DMS153 treated with DMSO at 0.1 percent for 48 hours (cell line): ENCODE data around the gene NEDD8.
"Not testable (repeated sequence)": the region's sequence is repeated elsewhere in the genome, so short reads cannot be mapped to it uniquely, and the experiment has no call there.

Experiments used
- DNase-seq: peaks from one replicate; lab custom pipeline; 2025; ENCODE audit not compliant: unreplicated experiment; lab: John Stamatoyannopoulos, UW

The NEDD8 gene

GRCh38 chr14:24228902-24229301 lies 3.3 kb downstream of the NEDD8 start:
- no peak for DNase-seq

DNA sequence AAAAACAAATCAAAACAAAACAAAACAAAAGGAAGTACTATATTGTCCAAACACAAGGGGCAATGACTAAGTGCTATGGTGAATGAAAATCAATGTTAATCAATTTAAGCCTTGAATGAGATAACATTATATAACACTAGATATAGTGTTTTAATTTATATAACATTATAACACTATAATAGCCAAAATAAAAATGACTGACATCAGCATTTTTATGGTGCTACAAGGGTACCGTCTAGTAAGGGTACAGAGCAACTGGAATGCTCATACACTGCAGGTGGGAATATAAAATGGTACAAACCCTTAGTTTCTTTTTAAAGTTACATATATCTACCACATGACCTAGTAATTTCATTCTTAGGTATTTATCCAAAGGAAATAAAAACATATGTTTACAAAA lies 5.7 kb downstream of the NEDD8 start:
- DNase-seq: no peak

- no peak for DNase-seq
Measured at GRCh38 chr14:24224618-24225071, 7.5 kb downstream of the NEDD8 start.

- not testable (repeated sequence) for DNase-seq
Measured at GRCh38 chr14:24222987-24223386, 9.2 kb downstream of the NEDD8 start.

DNA sequence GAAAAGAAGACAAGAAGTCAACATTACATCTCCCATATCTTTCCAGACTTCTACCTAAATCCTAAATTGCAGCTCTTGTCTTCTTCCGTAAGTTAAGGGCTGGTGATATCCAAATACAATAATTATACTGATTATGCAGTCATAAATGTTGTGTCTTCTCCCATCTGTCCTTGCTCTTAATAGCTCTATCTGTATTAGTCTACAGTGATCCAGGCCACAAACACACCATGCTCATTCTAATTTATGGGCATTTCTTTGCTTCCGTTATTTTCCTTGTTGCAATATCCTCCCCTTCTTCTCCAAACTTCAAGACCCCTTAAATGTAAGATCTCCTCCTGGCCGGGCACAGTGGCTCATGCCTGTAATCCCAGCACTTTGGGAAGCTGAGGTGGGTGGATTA lies 12.6 kb downstream of the NEDD8 start:
- no peak for DNase-seq

GRCh38 chr14:24219080-24219479 lies 13.1 kb downstream of the NEDD8 start:
- DNase-seq: no peak

DNA sequence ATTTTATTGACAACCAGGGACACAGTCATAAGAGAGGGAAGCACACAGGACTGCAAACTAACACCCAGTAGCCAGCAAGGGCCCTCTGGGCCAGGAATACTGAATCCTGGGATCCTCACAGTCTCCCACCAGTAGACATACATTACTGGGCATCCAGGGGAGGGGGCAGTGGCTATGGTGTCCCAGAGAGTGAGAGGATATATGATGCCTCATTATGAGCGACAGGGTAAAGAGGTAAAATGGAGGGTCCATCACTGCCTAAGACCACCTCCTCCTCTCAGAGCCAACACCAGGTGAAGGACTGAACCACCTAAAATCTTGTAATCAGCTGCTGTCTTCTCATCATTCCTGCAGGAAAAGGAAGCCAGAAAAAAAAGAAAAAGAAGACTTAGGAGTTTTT lies 15.3 kb downstream of the NEDD8 start:
- DNase-seq: not testable (repeated sequence)

GRCh38 chr14:24216345-24216699 lies 15.8 kb downstream of the NEDD8 start:
- DNase-seq: no peak

DNA sequence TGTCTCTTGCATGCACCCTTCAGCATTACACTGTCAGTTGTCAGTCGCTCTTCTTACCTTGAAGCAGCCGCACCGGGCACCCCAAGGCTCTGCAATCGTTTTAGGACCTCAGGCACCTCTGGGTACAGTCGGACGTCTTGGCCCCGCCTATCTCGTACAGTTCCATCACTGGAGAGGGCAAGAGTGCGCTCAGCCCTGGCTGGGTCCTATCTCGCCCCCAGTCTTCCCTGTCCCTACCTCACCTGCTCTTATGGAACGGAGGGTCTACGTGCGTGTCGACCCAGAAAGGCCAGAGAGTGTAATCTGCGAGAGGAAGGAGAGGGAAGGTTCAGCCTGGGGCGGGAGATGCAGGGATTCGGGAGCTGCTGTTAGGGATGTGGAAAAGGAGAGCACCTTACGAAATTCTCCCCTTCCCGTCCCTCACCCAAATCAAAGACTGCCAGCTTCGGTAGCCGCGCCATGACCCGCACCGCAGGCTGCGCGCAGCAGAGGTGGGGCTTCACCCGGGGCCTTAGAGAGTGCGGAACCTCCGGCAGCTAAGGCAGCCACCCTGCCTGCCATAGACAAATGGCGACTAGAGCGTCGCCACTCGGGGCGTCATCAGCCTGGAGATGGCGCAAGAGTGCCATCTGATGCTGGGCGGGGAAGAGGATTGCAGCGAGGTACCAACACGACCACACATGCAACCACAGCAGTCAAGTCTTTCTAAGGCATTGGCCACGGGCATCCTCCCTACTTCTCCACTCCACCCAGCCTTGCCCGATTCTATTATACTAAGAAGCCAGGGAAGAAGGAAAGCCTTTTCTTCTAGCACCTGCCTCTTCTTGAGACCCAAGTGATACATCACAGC lies 16.4 kb downstream of the NEDD8 start, which contains the start of gene MDP1:
Gene MDP1 (minus strand): TSS at position 572 of the 850 bp plus-strand sequence. CDS start 111 bp downstream, at position 461.
- DNase-seq: peak; percentile 68

- no peak for DNase-seq
Measured at GRCh38 chr14:24213866-24214662, 18.1 kb downstream of the NEDD8 start.

GRCh38 chr14:24212924-24213865 lies 19.0 kb downstream of the NEDD8 start, which contains the start of gene CHMP4A:
TSS of gene CHMP4A (minus strand) at chr14:24213488. CDS start at chr14:24213439, 49 bp downstream.
- peak; percentile 67 for DNase-seq

DNA sequence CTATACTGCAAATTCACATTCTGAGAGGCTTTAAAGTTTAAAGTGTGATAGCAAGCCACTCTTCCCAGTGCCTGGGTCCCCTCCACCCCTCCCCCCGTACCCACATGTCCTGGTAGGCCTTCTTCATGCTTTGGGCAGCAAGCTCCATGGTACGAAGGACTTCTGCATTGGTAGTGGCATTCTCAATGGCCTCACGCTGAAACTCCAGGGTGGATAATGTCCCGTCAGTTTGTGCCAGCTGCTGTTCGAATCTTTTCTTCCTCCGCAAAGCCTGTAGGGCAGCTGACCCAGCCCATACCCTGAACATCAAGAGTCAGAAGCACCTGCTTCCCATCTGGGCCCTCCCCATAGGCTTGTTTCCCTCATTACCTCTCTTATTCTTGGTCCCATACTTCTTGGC lies 20.9 kb downstream of the NEDD8 start:
- DNase-seq: no peak

DNA sequence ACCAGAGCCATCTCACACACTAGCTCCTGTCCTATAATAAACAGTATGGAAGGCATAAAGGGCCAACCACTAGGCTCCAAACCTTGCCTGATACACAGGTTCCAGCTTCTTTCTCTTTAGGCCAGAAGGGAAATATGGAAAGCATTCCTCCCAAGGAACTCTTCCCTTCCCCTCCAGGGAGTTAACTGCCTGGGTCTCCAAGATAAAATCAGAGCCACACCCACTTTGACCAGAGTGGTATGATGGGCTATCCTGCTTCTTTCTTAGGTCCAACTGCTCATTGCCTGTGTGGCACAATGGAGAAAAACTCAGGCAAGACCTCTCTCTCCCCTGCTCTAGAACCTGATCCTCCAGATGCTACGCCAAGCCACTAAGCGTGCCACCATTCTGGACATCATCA lies 24.5 kb downstream of the NEDD8 start:
- no peak for DNase-seq

DNA sequence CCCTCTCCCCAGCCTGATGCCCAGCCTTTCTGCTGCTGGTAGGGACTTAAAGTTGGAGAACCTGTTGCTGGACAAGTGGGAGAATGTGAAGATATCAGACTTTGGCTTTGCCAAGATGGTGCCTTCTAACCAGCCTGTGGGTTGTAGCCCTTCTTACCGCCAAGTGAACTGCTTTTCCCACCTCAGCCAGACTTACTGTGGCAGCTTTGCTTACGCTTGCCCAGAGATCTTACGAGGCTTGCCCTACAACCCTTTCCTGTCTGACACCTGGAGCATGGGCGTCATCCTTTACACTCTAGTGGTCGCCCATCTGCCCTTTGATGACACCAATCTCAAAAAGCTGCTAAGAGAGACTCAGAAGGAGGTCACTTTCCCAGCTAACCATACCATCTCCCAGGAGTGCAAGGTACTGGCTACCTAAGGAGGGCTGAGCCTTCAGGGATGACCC lies 25.0 kb downstream of the NEDD8 start:
- DNase-seq: no peak

- no peak for DNase-seq
Measured at GRCh38 chr14:24206260-24207103, 25.7 kb downstream of the NEDD8 start.

- no peak for DNase-seq
Measured at GRCh38 chr14:24204163-24205146, 27.7 kb downstream of the NEDD8 start.

DNA sequence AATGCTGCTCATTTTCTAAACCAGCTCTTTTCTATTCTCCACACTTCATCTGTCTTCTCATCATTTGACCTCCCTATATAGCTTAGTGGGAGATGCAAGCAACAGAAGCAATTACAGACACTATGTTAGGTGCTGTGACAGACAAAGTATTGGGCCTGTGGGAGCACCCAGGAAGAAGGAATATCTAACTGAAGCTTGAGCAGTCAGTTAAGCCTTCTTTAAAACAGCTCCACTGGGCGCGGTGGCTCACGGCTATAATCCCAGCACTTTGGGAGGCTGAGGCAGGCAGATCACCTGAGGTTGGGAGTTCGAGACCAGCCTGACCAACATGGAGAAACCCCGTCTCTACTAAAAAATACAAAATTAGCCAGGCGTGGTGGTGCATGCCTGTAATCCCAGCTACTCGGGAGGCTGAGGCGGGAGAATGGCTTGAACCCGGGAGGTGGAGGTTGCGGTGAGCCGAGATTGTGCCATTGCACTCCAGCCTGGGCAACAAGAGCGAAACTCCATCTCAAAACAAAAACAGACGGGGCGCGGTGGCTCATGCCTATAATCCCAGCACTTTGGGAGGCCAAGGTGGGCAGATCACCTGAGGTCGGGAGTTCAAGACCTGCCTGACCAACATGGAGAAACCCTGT lies 28.8 kb downstream of the NEDD8 start:
- DNase-seq: not testable (repeated sequence)

DNA sequence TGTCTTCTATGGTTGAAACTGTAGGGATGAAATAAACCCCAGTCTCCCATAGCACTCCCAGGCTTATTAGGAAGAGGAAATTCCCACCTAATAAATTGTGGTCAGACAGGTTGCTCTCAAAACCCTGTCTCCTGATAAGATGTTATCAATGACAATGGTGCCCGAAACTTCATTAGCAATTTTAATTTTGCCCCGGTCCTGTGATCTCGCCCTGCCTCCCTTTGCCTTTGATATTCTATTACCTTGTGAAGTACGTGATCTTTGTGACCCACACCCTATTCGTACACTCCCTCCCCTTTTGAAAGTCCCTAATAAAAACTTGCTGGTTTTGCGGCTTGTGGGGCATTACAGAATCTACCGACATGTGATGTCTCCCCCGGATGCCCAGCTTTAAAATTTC lies 29.6 kb downstream of the NEDD8 start:
- DNase-seq: not testable (repeated sequence)
